Natural killer cell (primary cell): ENCODE results near the gene LARP4B. TPM values are rescaled to one million over a fixed set of nuclear protein-coding genes. Genes with fewer than 3 reads are reported as not detected.

Source experiments
- ATAC-seq, 3 donors: fragments of 150-1000 bp in 2 of 3; fragments of 200-7000 bp in 1 of 3; cut with Tn5 transposase; 1 replicate in 1 of 3; 2 replicates in 2 of 3; pipeline ENCODE4 v1.10.0; 2021; ENCODE audit warnings: mild to moderate bottlenecking in 2 of 3, moderate library complexity in 2 of 3
- DNase-seq, 2 donors: peaks; one replicate each; pipeline versions ENCODE4 v3.0.0 to v3.0.0-alpha.2; 2013 to 2021; ENCODE audit warnings: mixed read lengths in 1 of 2
- H3K27ac ChIP-seq: one replicate; pipeline ENCODE4 v1.5.1; 2013; ENCODE audit warnings: mild to moderate bottlenecking, low read length
- H3K27me3 ChIP-seq: one replicate; pipeline ENCODE4 v1.6.1; 2013; ENCODE audit warnings: low read length; ENCODE audit not compliant: control insufficient read depth, insufficient read depth
- H3K36me3 ChIP-seq: one replicate; pipeline ENCODE4 v1.6.1; 2013; ENCODE audit warnings: low read length; ENCODE audit not compliant: control insufficient read depth, insufficient read depth
- H3K4me1 ChIP-seq: one replicate; pipeline ENCODE4 v1.6.1; 2013; ENCODE audit warnings: low read length; ENCODE audit not compliant: control insufficient read depth, insufficient read depth
- H3K4me3 ChIP-seq: one replicate; pipeline ENCODE4 v1.5.1; 2013; ENCODE audit warnings: low read length
- H3K9me3 ChIP-seq: one replicate; pipeline ENCODE4 v1.6.1; 2013; ENCODE audit warnings: low read length; ENCODE audit not compliant: control insufficient read depth, insufficient read depth
- H3K27ac Mint-ChIP-seq, 2 donors: one replicate each; pipeline ENCODE4 v1.8.0; 2022; ENCODE audit warnings: mild to moderate bottlenecking in 2 of 2, mixed read lengths in 2 of 2, moderate library complexity in 1 of 2
- H3K27me3 Mint-ChIP-seq, 2 donors: one replicate each; pipeline ENCODE4 v1.8.0; 2022; ENCODE audit warnings: low read depth in 2 of 2, mixed read lengths in 2 of 2
- H3K36me3 Mint-ChIP-seq: one replicate; pipeline ENCODE4 v1.8.0; 2022; ENCODE audit warnings: mixed read lengths
- H3K4me1 Mint-ChIP-seq, 2 donors: one replicate each; pipeline ENCODE4 v1.8.0; 2022; ENCODE audit warnings: mixed read lengths in 2 of 2
- H3K4me3 Mint-ChIP-seq: one replicate; pipeline ENCODE4 v1.8.0; 2022; ENCODE audit warnings: mild to moderate bottlenecking, moderate library complexity, mixed read lengths
- H3K9me3 Mint-ChIP-seq, 2 donors: one replicate each; pipeline ENCODE4 v1.8.0; 2022; ENCODE audit warnings: mixed read lengths in 2 of 2
- WGBS: methylation state at CpG from one replicate; pipeline ENCODE4 v1.1.7; 2013; ENCODE audit warnings: missing lambda C conversion rate; ENCODE audit not compliant: insufficient coverage; 5-methylcytosine and 5-hydroxymethylcytosine counted together
- intact Hi-C: fragments of 100-400 bp; cut with micrococcal nuclease; formaldehyde crosslinking; loops from one replicate; pipeline ENCODE4 v1.14.2; 2022
- total RNA-seq, 4 donors: library from RNA; stranded (reverse); fragments of 120-200 nt in 1 of 4; gene quantifications; one replicate each; pipeline versions ENCODE4 v1.2.3 to v1.2.4, GENCODE V29; 2013 to 2022
- TF ChIP-seq, protein P1 (sequence below): fragments of 200-600 bp; IDR thresholded peaks from one replicate; pipeline ENCODE4 v1.8.0; 2022; ENCODE audit warnings: antibody characterized with exemption

LARP4B gene
- total RNA-seq, 3 donors from 2014 or later (not counting 1 experiment from before 2014, with no cell fraction given): 75.5 to 95.4 (median 90.2) TPM

DNA sequence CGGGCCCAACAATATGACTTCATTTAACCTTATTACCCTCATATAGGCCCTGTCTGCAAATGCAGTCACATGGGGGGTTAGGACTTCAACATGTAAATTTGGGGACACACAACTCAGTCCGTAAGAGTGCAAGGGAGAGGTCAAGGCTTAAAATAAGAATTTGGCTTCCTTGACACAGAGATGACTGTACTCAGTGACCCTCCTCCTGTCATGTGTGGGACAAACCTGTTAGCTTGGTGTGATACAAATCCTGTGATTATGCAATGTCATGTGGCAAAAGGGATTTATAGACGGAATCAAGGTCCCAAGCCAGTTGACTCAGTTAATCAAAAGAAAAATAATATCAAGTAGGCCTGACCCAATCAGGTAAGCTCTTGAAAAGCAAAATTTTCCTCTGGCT, 30.8 kb upstream of the LARP4B start:
- H3K27me3 Mint-ChIP-seq: peaks cover 9 to 11% of the 10 kb centered on the region in 2 donors

DNA sequence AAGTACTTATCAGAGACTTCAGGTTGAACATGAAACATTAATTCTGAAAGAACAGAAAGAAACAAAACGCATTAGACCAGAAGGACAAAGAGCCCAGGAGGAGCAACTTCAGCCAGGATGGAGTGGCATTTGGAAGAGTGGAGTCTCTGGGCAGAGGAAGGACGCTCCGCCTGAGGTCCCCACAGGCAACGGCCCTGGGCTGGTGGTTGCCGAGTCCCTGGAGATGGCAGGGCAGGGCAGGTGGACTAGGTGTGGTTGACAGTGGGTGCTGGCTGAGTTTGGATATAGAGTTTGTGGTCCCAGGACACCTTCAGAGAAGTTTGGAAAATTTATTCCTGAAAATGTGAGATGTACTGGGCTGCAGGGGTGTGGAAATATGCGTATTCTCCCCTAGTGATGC, 27.4 kb upstream of the LARP4B start:
- WGBS: 94% methylated on average over 6 of the region's 6 CpGs

More for the DNA sequence above, 30.8 kb upstream of the LARP4B start:
- TF ChIP-seq, protein P1, sequence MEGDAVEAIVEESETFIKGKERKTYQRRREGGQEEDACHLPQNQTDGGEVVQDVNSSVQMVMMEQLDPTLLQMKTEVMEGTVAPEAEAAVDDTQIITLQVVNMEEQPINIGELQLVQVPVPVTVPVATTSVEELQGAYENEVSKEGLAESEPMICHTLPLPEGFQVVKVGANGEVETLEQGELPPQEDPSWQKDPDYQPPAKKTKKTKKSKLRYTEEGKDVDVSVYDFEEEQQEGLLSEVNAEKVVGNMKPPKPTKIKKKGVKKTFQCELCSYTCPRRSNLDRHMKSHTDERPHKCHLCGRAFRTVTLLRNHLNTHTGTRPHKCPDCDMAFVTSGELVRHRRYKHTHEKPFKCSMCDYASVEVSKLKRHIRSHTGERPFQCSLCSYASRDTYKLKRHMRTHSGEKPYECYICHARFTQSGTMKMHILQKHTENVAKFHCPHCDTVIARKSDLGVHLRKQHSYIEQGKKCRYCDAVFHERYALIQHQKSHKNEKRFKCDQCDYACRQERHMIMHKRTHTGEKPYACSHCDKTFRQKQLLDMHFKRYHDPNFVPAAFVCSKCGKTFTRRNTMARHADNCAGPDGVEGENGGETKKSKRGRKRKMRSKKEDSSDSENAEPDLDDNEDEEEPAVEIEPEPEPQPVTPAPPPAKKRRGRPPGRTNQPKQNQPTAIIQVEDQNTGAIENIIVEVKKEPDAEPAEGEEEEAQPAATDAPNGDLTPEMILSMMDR: no peak
- H3K9me3 Mint-ChIP-seq: no peaks in the 10 kb centered on the region
- 100% methylated on average over 2 of the region's 3 CpGs for WGBS
- Histone ChIP-seq H3K4me1 (no peaks in the 10 kb centered on the region), H3K36me3 (no peaks in the 10 kb centered on the region), H3K27ac (no peak overlapping the region), H3K27me3 (no peaks in the 10 kb centered on the region), H3K4me3 (no peak overlapping the region), H3K9me3 (no peaks in the 10 kb centered on the region)
- H3K4me1 Mint-ChIP-seq: peaks cover 0 to 9% of the 10 kb centered on the region in 2 donors
- no peak overlapping the region for H3K27ac Mint-ChIP-seq
- no peaks in the 10 kb centered on the region for H3K36me3 Mint-ChIP-seq
- H3K4me3 Mint-ChIP-seq: no peak overlapping the region
- DNase-seq (no peak), ATAC-seq (no peak)
- intact Hi-C loops: no loop called here

DNA sequence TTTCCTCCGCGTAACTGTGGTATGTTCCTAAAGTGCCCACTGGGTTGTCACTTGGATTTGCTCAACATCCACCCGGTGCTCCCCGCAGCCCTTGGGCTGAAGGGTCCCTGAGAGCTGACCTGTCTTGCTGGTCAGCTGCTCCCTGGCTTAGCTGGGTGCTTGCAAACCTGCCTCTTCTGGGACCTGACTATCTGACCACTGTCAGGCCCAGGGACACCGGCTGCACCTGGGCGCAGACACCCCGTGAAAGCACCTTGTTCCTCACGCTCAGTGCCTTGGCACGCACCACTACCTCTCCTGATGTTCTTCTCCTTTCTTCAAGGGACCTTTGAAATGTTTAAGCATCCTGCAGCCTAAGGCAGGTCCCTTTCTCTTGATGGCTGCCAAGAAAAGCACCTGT, 26.6 kb upstream of the LARP4B start:
- Mint-ChIP-seq H3K27ac (no peak overlapping the region), H3K4me1 (peaks cover 0 to 4% of the 10 kb centered on the region in 2 donors), H3K27me3 (peaks cover 5 to 9% of the 10 kb centered on the region in 2 donors), H3K4me3 (no peak overlapping the region), H3K9me3 (no peaks in the 10 kb centered on the region), H3K36me3 (no peaks in the 10 kb centered on the region)
- no peak for DNase-seq
- no peak for ATAC-seq
- Histone ChIP-seq H3K4me1 (no peaks in the 10 kb centered on the region), H3K9me3 (no peaks in the 10 kb centered on the region), H3K27ac (no peak overlapping the region), H3K36me3 (no peaks in the 10 kb centered on the region), H3K4me3 (no peak overlapping the region), H3K27me3 (no peaks in the 10 kb centered on the region)
- intact Hi-C loops: no loop called here
- WGBS: 94% methylated on average over 9 of the region's 9 CpGs
- TF ChIP-seq, protein P1: no peak

More for the DNA sequence above, 27.4 kb upstream of the LARP4B start:
- Histone ChIP-seq H3K4me1 (no peaks in the 10 kb centered on the region), H3K27me3 (no peaks in the 10 kb centered on the region), H3K36me3 (no peaks in the 10 kb centered on the region), H3K27ac (no peak overlapping the region), H3K9me3 (no peaks in the 10 kb centered on the region), H3K4me3 (no peak overlapping the region)
- TF ChIP-seq, protein P1: no peak
- Mint-ChIP-seq H3K4me3 (no peak overlapping the region), H3K36me3 (no peaks in the 10 kb centered on the region), H3K27me3 (peaks cover 5 to 9% of the 10 kb centered on the region in 2 donors), H3K9me3 (no peaks in the 10 kb centered on the region), H3K27ac (no peak overlapping the region), H3K4me1 (peaks cover 0 to 4% of the 10 kb centered on the region in 2 donors)
- intact Hi-C loops: no loop called here
- no peak for ATAC-seq
- no peak for DNase-seq

DNA sequence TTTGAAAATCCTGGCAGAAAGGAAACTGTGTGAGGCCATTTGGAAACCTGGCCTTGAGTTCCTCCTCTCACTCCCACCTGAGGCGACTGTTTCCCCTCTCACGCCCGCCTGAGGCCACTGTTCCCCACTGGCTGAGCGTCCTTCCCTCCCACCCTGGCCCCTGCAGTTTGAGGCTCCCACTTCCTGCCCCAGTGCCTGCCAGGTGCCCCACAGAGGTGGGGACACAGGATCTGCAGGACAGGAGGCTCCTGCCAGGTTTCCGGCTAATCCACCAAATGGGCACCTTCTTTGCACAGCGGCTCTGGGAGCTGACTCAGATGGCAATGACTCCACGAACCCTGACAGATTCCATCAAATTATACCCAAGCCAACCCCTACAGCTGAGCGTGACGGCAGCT, 24.3 kb upstream of the LARP4B start:
- H3K36me3 ChIP-seq: no peaks in the 10 kb centered on the region
- Mint-ChIP-seq H3K4me3 (no peak overlapping the region), H3K4me1 (peaks cover 0 to 4% of the 10 kb centered on the region in 2 donors), H3K36me3 (no peaks in the 10 kb centered on the region), H3K9me3 (no peaks in the 10 kb centered on the region), H3K27ac (no peak overlapping the region), H3K27me3 (peaks cover 7 to 9% of the 10 kb centered on the region in 2 donors)
- ATAC-seq (no peak), DNase-seq (no peak)
- WGBS: 76% methylated on average over 9 of the region's 9 CpGs
- H3K9me3 ChIP-seq: no peaks in the 10 kb centered on the region
- intact Hi-C loops: no loop called here
- H3K27me3 ChIP-seq: no peaks in the 10 kb centered on the region
- no peak overlapping the region for H3K27ac ChIP-seq
- H3K4me3 ChIP-seq: no peak overlapping the region
- no peaks in the 10 kb centered on the region for H3K4me1 ChIP-seq
- TF ChIP-seq, protein P1: no peak
